NB4 (cell line): ENCODE results near the gene MRPS31.

Source experiments
- CTCF ChIP-seq: IDR thresholded peaks from one replicate; pipeline ENCODE4 v1.5.1; 2012; ENCODE audit warnings: low read depth, low read length
- MAX ChIP-seq: IDR thresholded peaks from 2 replicates; pipeline ENCODE4 v1.6.1; 2011; ENCODE audit warnings: low read depth, low read length
- POLR2A ChIP-seq: IDR thresholded peaks from 2 replicates; pipeline ENCODE4 v1.6.1; 2011; ENCODE audit warnings: mild to moderate bottlenecking; ENCODE audit not compliant: insufficient read length; ENCODE audit errors: extremely low read depth

- TF ChIP-seq CTCF (no peak), POLR2A (no peak), MAX (no peak)
Measured at GRCh38 chr13:40801255-40802217, 30.5 kb upstream of the MRPS31 start.
